Right lobe of liver (tissue), 4 donors: Measurements from ENCODE around the gene SKP1.

Source experiments
- POLR2A ChIP-seq: fragments of 450-650 bp; IDR thresholded peaks from one replicate; pipeline ENCODE4 v1.6.1; 2017; ENCODE audit warnings: antibody characterized with exemption, mild to moderate bottlenecking
- TF ChIP-seq, protein P1 (sequence below), 4 donors: fragments of 200-600 bp in 3 of 4; fragments of 450-650 bp in 1 of 4; IDR thresholded peaks; one replicate each; pipeline versions ENCODE4 v1.5.1 to v1.8.0; 2016 to 2022; ENCODE audit warnings: antibody characterized with exemption in 4 of 4, mild to moderate bottlenecking in 2 of 4
- donor health status: DM: no; HTN: no; CAD: no.
- donor health status: DM: no; HTN: no; CAD: no.
- donor health status: DM: no; HTN: yes; CAD: no.

DNA sequence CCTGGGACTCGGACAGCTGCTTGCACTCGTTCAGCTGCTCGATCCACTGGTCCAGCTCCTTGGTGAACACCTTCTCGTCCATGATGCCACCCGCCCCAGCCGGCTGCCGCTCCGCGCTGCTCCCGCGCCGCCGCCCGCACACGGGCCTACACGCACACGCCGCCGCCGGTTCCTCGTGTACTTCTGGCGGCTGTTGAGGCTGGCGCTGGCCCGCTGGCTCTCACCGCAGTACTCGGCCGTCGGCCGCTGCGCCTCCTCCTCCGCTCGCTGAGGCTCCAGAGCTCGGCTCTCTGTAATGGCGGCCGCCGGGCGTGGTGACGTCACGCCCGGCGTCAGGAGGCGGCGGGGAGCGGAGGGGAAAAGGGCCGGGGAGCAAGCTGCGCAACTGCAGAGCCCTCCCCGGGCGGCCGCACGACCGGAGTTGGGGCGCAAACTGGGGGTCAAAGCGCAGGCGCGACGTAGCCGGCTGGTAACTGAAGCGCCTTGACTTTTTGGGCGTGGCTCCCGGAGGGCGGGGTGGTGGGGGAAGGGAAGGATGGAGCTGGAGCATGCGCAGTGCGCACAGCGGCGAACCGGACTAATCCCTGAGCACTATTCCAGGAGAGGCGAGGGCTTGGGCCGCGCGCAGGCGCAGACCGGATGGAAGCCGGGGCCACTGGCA, 49.2 kb upstream of the SKP1 start, which contains the start of gene PPP2CA:
- TF ChIP-seq, protein P1, sequence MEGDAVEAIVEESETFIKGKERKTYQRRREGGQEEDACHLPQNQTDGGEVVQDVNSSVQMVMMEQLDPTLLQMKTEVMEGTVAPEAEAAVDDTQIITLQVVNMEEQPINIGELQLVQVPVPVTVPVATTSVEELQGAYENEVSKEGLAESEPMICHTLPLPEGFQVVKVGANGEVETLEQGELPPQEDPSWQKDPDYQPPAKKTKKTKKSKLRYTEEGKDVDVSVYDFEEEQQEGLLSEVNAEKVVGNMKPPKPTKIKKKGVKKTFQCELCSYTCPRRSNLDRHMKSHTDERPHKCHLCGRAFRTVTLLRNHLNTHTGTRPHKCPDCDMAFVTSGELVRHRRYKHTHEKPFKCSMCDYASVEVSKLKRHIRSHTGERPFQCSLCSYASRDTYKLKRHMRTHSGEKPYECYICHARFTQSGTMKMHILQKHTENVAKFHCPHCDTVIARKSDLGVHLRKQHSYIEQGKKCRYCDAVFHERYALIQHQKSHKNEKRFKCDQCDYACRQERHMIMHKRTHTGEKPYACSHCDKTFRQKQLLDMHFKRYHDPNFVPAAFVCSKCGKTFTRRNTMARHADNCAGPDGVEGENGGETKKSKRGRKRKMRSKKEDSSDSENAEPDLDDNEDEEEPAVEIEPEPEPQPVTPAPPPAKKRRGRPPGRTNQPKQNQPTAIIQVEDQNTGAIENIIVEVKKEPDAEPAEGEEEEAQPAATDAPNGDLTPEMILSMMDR (IDR thresholded peaks at IDR 0.05) = no peak
- TF ChIP-seq POLR2A = peak; percentile 35
